Kidney capillary endothelial cell (primary cell): ENCODE results near the gene LRP11.
"Not testable (repeated sequence)": the region's sequence is repeated elsewhere in the genome, so short reads cannot be mapped to it uniquely, and the experiment has no call there.

Experiments
- DNase-seq: peaks from one replicate; pipeline ENCODE4 v3.0.0-alpha.2; 2018; ENCODE audit warnings: low spot score

LRP11 gene

GRCh38 chr6:149897855-149898744, 33.9 kb upstream of the LRP11 start, which contains the start of gene RAET1E:
RAET1E (minus strand) TSS chr6:149898113; CDS start chr6:149890901, 7,212 bp downstream.
- DNase-seq = no peak

- DNase-seq = peak; percentile 9
These were observed 33.0 kb upstream of the LRP11 start for GRCh38 chr6:149897015-149897697.

- DNase-seq = peak; percentile 67
These were observed 32.3 kb upstream of the LRP11 start for GRCh38 chr6:149896491-149896890.

- peak; percentile 88 for DNase-seq
These were observed 31.7 kb upstream of the LRP11 start for GRCh38 chr6:149895833-149896271.

GRCh38 chr6:149895048-149895590, 31.0 kb upstream of the LRP11 start:
- peak; percentile 17 for DNase-seq

GRCh38 chr6:149891864-149892263, 27.7 kb upstream of the LRP11 start:
- DNase-seq = not testable (repeated sequence)

- DNase-seq = no peak
These were observed 27.1 kb upstream of the LRP11 start for GRCh38 chr6:149891259-149891658.

GRCh38 chr6:149890629-149891045, 26.5 kb upstream of the LRP11 start:
- no peak for DNase-seq

GRCh38 chr6:149889326-149889725, 25.2 kb upstream of the LRP11 start:
- no peak for DNase-seq

- no peak for DNase-seq
These were observed 24.5 kb upstream of the LRP11 start for GRCh38 chr6:149888659-149889058.

- DNase-seq = no peak
These were observed 23.9 kb upstream of the LRP11 start for GRCh38 chr6:149888093-149888492.

- DNase-seq = no peak
These were observed 23.2 kb upstream of the LRP11 start for GRCh38 chr6:149887343-149887742.

- DNase-seq = no peak
These were observed 21.7 kb upstream of the LRP11 start for GRCh38 chr6:149885888-149886287.

GRCh38 chr6:149884617-149885016, 20.5 kb upstream of the LRP11 start:
- no peak for DNase-seq

- no peak for DNase-seq
These were observed 20.1 kb upstream of the LRP11 start for GRCh38 chr6:149884215-149884614.

- DNase-seq = no peak
These were observed 17.7 kb upstream of the LRP11 start for GRCh38 chr6:149881860-149882259.

GRCh38 chr6:149881066-149881766, 17.1 kb upstream of the LRP11 start:
- no peak for DNase-seq

GRCh38 chr6:149877659-149878058, 13.5 kb upstream of the LRP11 start:
- DNase-seq = no peak

- no peak for DNase-seq
These were observed 12.2 kb upstream of the LRP11 start for GRCh38 chr6:149876241-149876933.

GRCh38 chr6:149872233-149872632, 8.1 kb upstream of the LRP11 start:
- DNase-seq = no peak

- no peak for DNase-seq
These were observed 7.0 kb upstream of the LRP11 start for GRCh38 chr6:149871182-149871581.
